Kidney (tissue), 14 donors: ENCODE data around the gene GNB3. TPM values are rescaled to one million over a fixed set of nuclear protein-coding genes. Genes with fewer than 3 reads are reported as not detected.
"Not testable (repeated sequence)": the region's sequence is repeated elsewhere in the genome, so short reads cannot be mapped to it uniquely, and the experiment has no call there.

Experiments used
- DNase-seq, 5 donors: peaks; one replicate each; pipeline ENCODE4 v3.0.0-alpha.2; 2013 to 2020
- FAIRE-seq: peaks from 2 replicates; lab custom pipeline; 2012; peaks lifted over from hg19 to GRCh38; lab: Jason Lieb, UNC
- H3K27ac ChIP-seq, 2 donors: one replicate each; pipeline ENCODE4 v1.7.0; 2013; ENCODE audit warnings: low read depth in 2 of 2, low read length in 2 of 2, inconsistent platforms in 1 of 2
- H3K27me3 ChIP-seq: one replicate; pipeline ENCODE4 v1.7.1; 2013; ENCODE audit warnings: low read length, inconsistent platforms; ENCODE audit not compliant: control insufficient read depth, insufficient read depth
- H3K36me3 ChIP-seq, 3 donors: one replicate each; pipeline versions ENCODE4 v1.7.0 to v1.7.1; 2013; ENCODE audit warnings: low read length in 3 of 3, control low read depth in 1 of 3, inconsistent platforms in 1 of 3; ENCODE audit not compliant: insufficient read depth in 3 of 3, control insufficient read depth in 2 of 3
- H3K4me1 ChIP-seq, 3 donors: one replicate each; pipeline versions ENCODE4 v1.7.0 to v1.7.1; 2013; ENCODE audit warnings: low read length in 3 of 3, inconsistent platforms in 1 of 3, low read depth in 1 of 3; ENCODE audit not compliant: control insufficient read depth in 2 of 3, insufficient read depth in 2 of 3
- H3K4me3 ChIP-seq, 3 donors: one replicate each; pipeline versions ENCODE4 v1.7.0 to v1.8.1; 2013; ENCODE audit warnings: low read length in 3 of 3, control low read depth in 1 of 3, inconsistent platforms in 1 of 3
- H3K9ac ChIP-seq, 3 donors: one replicate each; pipeline versions ENCODE4 v1.7.0 to v1.7.1; 2013; ENCODE audit warnings: low read length in 3 of 3, control low read depth in 1 of 3, inconsistent platforms in 1 of 3
- H3K9me3 ChIP-seq, 3 donors: one replicate each; pipeline versions ENCODE4 v1.7.0 to v1.7.1; 2013; ENCODE audit warnings: low read length in 3 of 3, control low read depth in 1 of 3, inconsistent platforms in 1 of 3; ENCODE audit not compliant: control insufficient read depth in 2 of 3, insufficient read depth in 1 of 3
- CTCF ChIP-seq: IDR thresholded peaks from 3 replicates; pipeline ENCODE4 v1.5.1; 2012; ENCODE audit warnings: mild to moderate bottlenecking, moderate library complexity, borderline replicate concordance; ENCODE audit not compliant: insufficient read depth; ENCODE audit errors: extremely low read depth
- intact Hi-C: fragments of 100-400 bp; cut with DNase I; formaldehyde crosslinking; loops from one replicate; pipeline ENCODE4 v1.11.1; 2022
- polyA plus RNA-seq: library from polyadenylated mRNA; stranded (reverse); fragments of 350-450 nt; fragmentation: Illumina TruSeq; extraction: RNeasy Lipid Tissue Mini Kit (QIAGEN cat#74804); gene quantifications from one replicate; pipeline ENCODE4 v1.2.3, GENCODE V29; 2014; ENCODE audit warnings: low read depth, low replicate concordance; ENCODE audit not compliant: insufficient read depth
- total RNA-seq: library from RNA; stranded (reverse); fragmentation: NEBNext Ultra II Directional; extraction: Animal tissue kit (Norgen Biotek cat#: 25700); gene quantifications from one replicate; pipeline ENCODE4 v1.2.1, GENCODE V29; 2021
- donor health status: control.
- donor health status: control.
- donor health status: control.
- donor health status: control.
- donor health status: control.
- donor health status: DM: yes; HTN: yes; CAD: no.
- donor health status: Normal renal cell carcinoma (clear cell type).

The GNB3 gene
- total and polyA plus RNA-seq, 2 donors from 2014 or later = 1.4 to 2.6 TPM

GRCh38 chr12:6879824-6880223 is 39.1 kb downstream of the GNB3 start:
- FAIRE-seq, H3K27ac ChIP-seq, H3K4me1 ChIP-seq, H3K27me3 ChIP-seq, H3K4me3 ChIP-seq, H3K36me3 ChIP-seq, H3K9me3 ChIP-seq, intact Hi-C loops, DNase-seq, H3K9ac ChIP-seq: not testable (repeated sequence)

- TF ChIP-seq CTCF = no peak
- no peaks in the 10 kb centered on the region for H3K9me3 ChIP-seq
- peaks cover 0 to 8% (median 0%) of the 10 kb centered on the region in 3 donors for H3K36me3 ChIP-seq
- no peaks in the 10 kb centered on the region for H3K4me1 ChIP-seq
- FAIRE-seq = no peak
- H3K9ac ChIP-seq = no peak overlapping the region
- no peaks in the 10 kb centered on the region for H3K27me3 ChIP-seq
- intact Hi-C loops = no loop called here
- H3K27ac ChIP-seq = no peak overlapping the region
- H3K4me3 ChIP-seq = no peak overlapping the region
- peak in 1 of 5 donors; percentile 22 for DNase-seq
Observed at GRCh38 chr12:6883252-6883651, 42.5 kb downstream of the GNB3 start.

GRCh38 chr12:6883683-6884082 is 43.0 kb downstream of the GNB3 start:
- Histone ChIP-seq H3K9me3 (no peaks in the 10 kb centered on the region), H3K4me3 (no peak overlapping the region), H3K4me1 (no peaks in the 10 kb centered on the region), H3K9ac (no peak overlapping the region), H3K27ac (no peak overlapping the region), H3K27me3 (no peaks in the 10 kb centered on the region), H3K36me3 (peaks cover 0 to 8% (median 0%) of the 10 kb centered on the region in 3 donors)
- intact Hi-C loops = no loop called here
- TF ChIP-seq CTCF = no peak
- FAIRE-seq (no peak), DNase-seq (peak in 2 of 5 donors; percentile 39 to 65)

- TF ChIP-seq CTCF = no peak
- H3K4me1 ChIP-seq = no peaks in the 10 kb centered on the region
- no peak overlapping the region for H3K27ac ChIP-seq
- peak in 2 of 5 donors; percentile 40 to 66 for DNase-seq
- intact Hi-C loops = no loop called here
- no peak overlapping the region for H3K9ac ChIP-seq
- no peak overlapping the region for H3K4me3 ChIP-seq
- H3K36me3 ChIP-seq = peaks cover 0 to 8% (median 0%) of the 10 kb centered on the region in 3 donors
- no peaks in the 10 kb centered on the region for H3K27me3 ChIP-seq
- no peak for FAIRE-seq
- H3K9me3 ChIP-seq = no peaks in the 10 kb centered on the region
Observed at GRCh38 chr12:6884539-6884938, 43.8 kb downstream of the GNB3 start.

- FAIRE-seq, H3K4me1 ChIP-seq, H3K4me3 ChIP-seq, H3K27ac ChIP-seq, H3K27me3 ChIP-seq, H3K9ac ChIP-seq, H3K9me3 ChIP-seq, H3K36me3 ChIP-seq, intact Hi-C loops: not testable (repeated sequence)
- DNase-seq = peak in 1 of 5 donors; percentile 25
Observed at GRCh38 chr12:6886206-6886999, 45.7 kb downstream of the GNB3 start.
